Endothelial cell of umbilical vein (primary cell): ENCODE data around the gene TNS1. TPM values are rescaled to one million over a fixed set of nuclear protein-coding genes. Genes with fewer than 3 reads are reported as not detected.

ENCODE experiments used
- BruUV-seq: library from RNA; stranded (reverse); fragments of 400-500 nt; replicated peaks from 2 replicates; lab custom pipeline; 2021; lab: Mats Ljungman, UMichigan
- CTCF ChIA-PET: fragments of 300-600, 350-600 bp; sonication (Branson Sonifier 250); formaldehyde crosslinking; loops from one replicate; lab custom pipeline; 2021; ENCODE audit warnings: antibody characterized with exemption, inconsistent platforms; lab: Charles Lee
- POLR2A ChIA-PET: fragments of 300-600, 350-600 bp; sonication (Branson Sonifier 250); formaldehyde crosslinking; loops from one replicate; lab custom pipeline; 2021; ENCODE audit warnings: antibody characterized with exemption, inconsistent platforms; lab: Charles Lee
- DNase-seq: peaks from one replicate; pipeline ENCODE4 v3.0.0-alpha.2; 2011; ENCODE audit warnings: low read depth, low spot score
- FAIRE-seq: peaks from 2 replicates; lab custom pipeline; 2011; peaks lifted over from hg19 to GRCh38; lab: Jason Lieb, UNC
- H2AFZ ChIP-seq: 2 replicates; pipeline ENCODE4 v1.6.0; 2012; ENCODE audit warnings: low read depth, low read length, control low read depth, inconsistent platforms
- H3K27ac ChIP-seq: 2 replicates; pipeline ENCODE4 v1.5.1; 2011; ENCODE audit warnings: low read depth, mild to moderate bottlenecking, control low read depth, low read length, moderate library complexity; ENCODE audit not compliant: insufficient read depth
- H3K27me3 ChIP-seq, 2 experiments: 2 replicates each; pipeline versions ENCODE4 v1.6.0 to v1.6.1; 2011; ENCODE audit warnings: low read length in 2 of 2, mixed read lengths in 1 of 2; ENCODE audit not compliant: control insufficient read depth in 2 of 2, insufficient read depth in 2 of 2
- H3K36me3 ChIP-seq, 2 experiments: 2 replicates in 1 of 2; 3 replicates in 1 of 2; pipeline ENCODE4 v1.5.1; 2011; ENCODE audit warnings: low read length in 2 of 2, mild to moderate bottlenecking in 1 of 2, moderate library complexity in 1 of 2; ENCODE audit not compliant: control insufficient read depth in 2 of 2, insufficient read depth in 2 of 2; ENCODE audit errors: extremely low read depth in 1 of 2
- H3K4me1 ChIP-seq: 3 replicates; pipeline ENCODE4 v1.5.1; 2011; ENCODE audit warnings: mild to moderate bottlenecking, low read length; ENCODE audit not compliant: control insufficient read depth, insufficient read depth; ENCODE audit errors: extremely low read depth
- H3K4me2 ChIP-seq: 2 replicates; pipeline ENCODE4 v1.6.1; 2011; ENCODE audit warnings: low read length, control low read depth, mixed read lengths; ENCODE audit not compliant: insufficient read depth
- H3K4me3 ChIP-seq, 3 experiments: fragments of 200-600 bp in 1 of 3; sonication (generic), shearing (Covaris generic) in 1 of 3; replicated peaks in 1 of 3; 2 replicates each; pipeline ENCODE4 v1.5.1; 2011 to 2016; ENCODE audit warnings: control low read depth in 3 of 3, low read length in 3 of 3, mild to moderate bottlenecking in 2 of 3, inconsistent platforms in 1 of 3, low read depth in 1 of 3, moderate library complexity in 1 of 3; ENCODE audit not compliant: insufficient read depth in 1 of 3
- H3K79me2 ChIP-seq: 2 replicates; pipeline ENCODE4 v1.6.0; 2012; ENCODE audit warnings: low read length, inconsistent platforms; ENCODE audit not compliant: control insufficient read depth, insufficient read depth
- H3K9ac ChIP-seq: replicated peaks from 2 replicates; pipeline ENCODE3; 2011; ENCODE audit warnings: low read length, control low read depth; ENCODE audit not compliant: insufficient read depth; ENCODE audit errors: extremely low read depth
- H3K9me1 ChIP-seq: replicated peaks from 3 replicates; pipeline ENCODE4 v1.6.0; 2011; ENCODE audit warnings: mild to moderate bottlenecking, low read length; ENCODE audit not compliant: control insufficient read depth, insufficient read depth; ENCODE audit errors: extremely low read depth
- H3K9me3 ChIP-seq: replicated peaks from 2 replicates; pipeline ENCODE4 v1.5.1; 2012; ENCODE audit warnings: low read length, inconsistent platforms; ENCODE audit not compliant: control insufficient read depth, insufficient read depth
- H4K20me1 ChIP-seq: replicated peaks from 2 replicates; pipeline ENCODE3; 2011; ENCODE audit warnings: mild to moderate bottlenecking, low read length; ENCODE audit not compliant: control insufficient read depth, insufficient read depth; ENCODE audit errors: extremely low read depth
- CTCF ChIP-seq, 2 donors: IDR thresholded peaks; 1 replicate in 1 of 2; 2 replicates in 1 of 2; pipeline ENCODE4 v1.5.1; 2011; ENCODE audit warnings: low read length in 2 of 2, mild to moderate bottlenecking in 2 of 2, moderate library complexity in 2 of 2, control low read depth in 1 of 2, inconsistent platforms in 1 of 2, low read depth in 1 of 2; ENCODE audit not compliant: insufficient read depth in 1 of 2; ENCODE audit errors: extremely low read depth in 1 of 2
- MAX ChIP-seq: IDR thresholded peaks from 2 replicates; pipeline ENCODE4 v1.6.1; 2011; ENCODE audit not compliant: insufficient read depth, insufficient read length
- dilution Hi-C: fragments of 300-500 bp; cut with MboI; formaldehyde crosslinking; loops from one replicate; pipeline ENCODE4 v1.15.0; 2019; ENCODE audit warnings: low sequenced_read_pairs; ENCODE audit not compliant: extremely low pct_ligation_motif_present
- intact Hi-C: fragments of 100-400 bp; cut with micrococcal nuclease; formaldehyde crosslinking; loops from one replicate; pipeline ENCODE4 v1.10.0; 2022
- polyA plus RNA-seq, 4 experiments: library from polyadenylated mRNA; depleted of rRNA in 3 of 4; stranded (reverse) in 3 of 4; unstranded in 1 of 4; fragments of >200 nt; gene quantifications; 2 replicates each; pipeline versions ENCODE4 v1.2.1 to v1.2.3, GENCODE V29; 2011 to 2012; ENCODE audit warnings: missing spikeins in 1 of 4
- total RNA-seq: library from RNA; stranded (reverse); gene quantifications from 2 replicates; pipeline ENCODE4 v1.2.3, GENCODE V29; 2021

The TNS1 gene
- total and polyA plus RNA-seq, 2 donors (not counting 3 experiments of a cell fraction or from before 2014, with no cell fraction given), result 11.0 to 52.1 TPM

GRCh38 chr2:217918308-217919024, 84.3 kb downstream of the TNS1 start:
- TF ChIP-seq CTCF (IDR thresholded peaks at IDR 0.05; ENCODE audit: extremely low read depth in 1 of 2, insufficient read depth in 1 of 2, low read depth in 1 of 2, low read length in 2 of 2) (peak in 1 of 2 donors; percentile 11), MAX (no peak)
- H3K9ac ChIP-seq, result no peak overlapping the region
- no peaks in the 10 kb centered on the region for H3K27me3 ChIP-seq
- H3K4me3 ChIP-seq, result no peak overlapping the region
- H3K4me2 ChIP-seq, result no peak overlapping the region
- peaks cover 16% of the 10 kb centered on the region for H3K4me1 ChIP-seq
- H3K9me1 ChIP-seq, result no peaks in the 10 kb centered on the region
- intact Hi-C loops, result no loop called here
- H3K36me3 ChIP-seq, result no peaks in the 10 kb centered on the region
- no TSS peak for BruUV-seq
- FAIRE-seq (no peak), DNase-seq (no peak)
- H4K20me1 ChIP-seq, result no peaks in the 10 kb centered on the region
- ChIA-PET POLR2A (no interaction called here), CTCF (interaction anchor here (0.7 to 2.8 kb wide), 7 partner anchors 14 to 129 kb away, joined by 3 to 6 read pairs (median 4); no protein-coding TSS in a partner anchor)
- H3K27ac ChIP-seq, result no peak overlapping the region
- H3K79me2 ChIP-seq, result no peaks in the 10 kb centered on the region
- H3K9me3 ChIP-seq, result no peaks in the 10 kb centered on the region
- dilution Hi-C loops, result no loop called here
- H2AFZ ChIP-seq, result no peak overlapping the region
